Neural progenitor cell (in vitro differentiated cells): ENCODE measurements around the gene FYN. TPM values are rescaled to one million over a fixed set of nuclear protein-coding genes. Genes with fewer than 3 reads are reported as not detected.
A peak's percentile ranks its signal among the peaks of the same experiment; 100 is the strongest.

Source experiments
- DNase-seq: peaks from one replicate; pipeline ENCODE4 v3.0.0-alpha.2; 2016; ENCODE audit warnings: low spot score
- H2AFZ ChIP-seq: fragments of 200-600 bp; sonication (generic); replicated peaks from 2 replicates; pipeline ENCODE4 v1.6.1; 2016; ENCODE audit warnings: antibody characterized with exemption
- H3F3A ChIP-seq: fragments of 200-600 bp; sonication (generic); 2 replicates; pipeline ENCODE4 v1.6.1; 2016; ENCODE audit warnings: antibody characterized with exemption, low read depth
- H3K27ac ChIP-seq: fragments of 200-600 bp; sonication (generic); 2 replicates; pipeline ENCODE4 v1.5.1; 2016; ENCODE audit warnings: mild to moderate bottlenecking
- H3K27me3 ChIP-seq: fragments of 200-600 bp; sonication (generic); 2 replicates; pipeline ENCODE4 v1.6.1; 2016; ENCODE audit warnings: mild to moderate bottlenecking, moderate library complexity
- H3K36me3 ChIP-seq: fragments of 200-600 bp; sonication (generic); 2 replicates; pipeline ENCODE4 v1.5.1; 2016
- H3K4me1 ChIP-seq: fragments of 200-600 bp; sonication (generic); 2 replicates; pipeline ENCODE4 v1.6.1; 2016; ENCODE audit warnings: mixed run types
- H3K4me2 ChIP-seq: fragments of 200-600 bp; sonication (generic); 2 replicates; pipeline ENCODE4 v1.6.1; 2016
- H3K4me3 ChIP-seq: fragments of 200-600 bp; sonication (generic); 2 replicates; pipeline ENCODE4 v1.5.1; 2016
- H3K79me2 ChIP-seq: fragments of 200-600 bp; sonication (generic); 2 replicates; pipeline ENCODE4 v1.6.1; 2016; ENCODE audit warnings: low read depth
- H3K9ac ChIP-seq: fragments of 200-600 bp; sonication (generic); 2 replicates; pipeline ENCODE4 v1.6.1; 2016
- H3K9me3 ChIP-seq: fragments of 200-600 bp; sonication (generic); 2 replicates; pipeline ENCODE4 v1.5.1; 2016; ENCODE audit warnings: low read depth
- H4K20me1 ChIP-seq: fragments of 200-600 bp; sonication (generic); 2 replicates; pipeline ENCODE4 v1.6.1; 2016; ENCODE audit warnings: low read depth
- H3K27ac Mint-ChIP-seq: 3 replicates; pipeline ENCODE4 v1.8.0; 2021; ENCODE audit warnings: mixed read lengths
- H3K27me3 Mint-ChIP-seq: 2 replicates; pipeline ENCODE4 v1.8.0; 2022; ENCODE audit warnings: low read depth, mild to moderate bottlenecking, inconsistent platforms, moderate library complexity, mixed read lengths; ENCODE audit not compliant: insufficient read depth
- H3K36me3 Mint-ChIP-seq: 3 replicates; pipeline ENCODE4 v1.8.0; 2021; ENCODE audit warnings: mixed read lengths
- H3K4me1 Mint-ChIP-seq: 3 replicates; pipeline ENCODE4 v1.8.0; 2021; ENCODE audit warnings: mixed read lengths
- H3K4me3 Mint-ChIP-seq: 3 replicates; pipeline ENCODE4 v1.8.0; 2021; ENCODE audit warnings: mild to moderate bottlenecking, moderate library complexity, mixed read lengths
- H3K9me3 Mint-ChIP-seq: 3 replicates; pipeline ENCODE4 v1.8.0; 2020; ENCODE audit warnings: mixed read lengths
- EZH2 ChIP-seq: fragments of 200-600 bp; sonication (generic); IDR thresholded peaks from 2 replicates; pipeline ENCODE4 v1.6.1; 2017; ENCODE audit warnings: antibody characterized with exemption, mild to moderate bottlenecking, moderate library complexity
- EZH2phosphoT487 ChIP-seq: fragments of 200-600 bp; sonication (generic); IDR thresholded peaks from 2 replicates; pipeline ENCODE4 v1.6.1; 2017; ENCODE audit warnings: antibody characterized with exemption
- total RNA-seq: library from RNA; depleted of rRNA; stranded (reverse); fragments of >200 nt; gene quantifications from 2 replicates; pipeline ENCODE4 v1.2.3, GENCODE V29; 2015; ENCODE audit warnings: low replicate concordance
- TF ChIP-seq, protein P1 (sequence below): fragments of 200-600 bp; sonication (generic); IDR thresholded peaks from 2 replicates; pipeline ENCODE4 v1.5.1; 2017; ENCODE audit warnings: antibody characterized with exemption, mild to moderate bottlenecking

FYN gene
- total RNA-seq, 1 donor from 2014 or later, result 167 TPM

DNA sequence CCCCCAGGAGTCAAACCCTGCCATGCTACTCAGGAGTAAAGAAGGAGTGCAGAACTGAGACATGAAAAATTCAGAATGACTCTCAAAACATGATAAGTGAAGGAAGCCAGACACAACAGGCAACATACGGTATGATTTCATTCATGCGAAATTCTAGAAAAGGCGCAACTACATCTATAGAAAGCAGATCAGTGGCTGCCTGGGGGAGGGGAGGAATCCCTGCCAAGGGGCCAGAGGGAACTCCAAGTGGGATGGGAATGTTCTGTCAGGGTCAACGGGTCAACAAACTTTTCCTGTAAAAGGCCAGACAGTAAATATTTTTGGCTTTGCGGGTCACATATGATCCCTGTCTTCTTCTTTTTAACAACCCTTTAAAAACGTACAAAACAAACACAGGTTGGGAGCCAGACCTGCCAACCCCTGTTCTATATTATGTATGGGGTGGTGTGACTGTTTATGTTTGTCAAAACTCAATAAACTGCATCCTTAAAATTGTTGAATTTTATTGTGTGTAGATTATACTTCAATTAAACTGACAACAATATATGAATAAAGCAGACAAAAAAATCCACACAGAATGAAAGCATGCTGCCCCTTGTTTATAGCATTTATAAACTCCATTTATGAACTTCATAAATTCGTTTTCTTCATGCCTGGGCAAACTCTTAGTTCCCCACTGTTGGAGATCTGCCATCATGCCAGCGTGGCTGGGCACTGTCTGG is 211.0 kb downstream of the FYN start:
- Histone ChIP-seq H3K4me2 (peak overlapping the region; percentile 81), H4K20me1 (peaks cover 13% of the 10 kb centered on the region), H3K27me3 (no peaks in the 10 kb centered on the region), H3K27ac (no peak overlapping the region), H2AFZ (no peak overlapping the region), H3K9ac (no peak overlapping the region), H3F3A (peaks cover 44% of the 10 kb centered on the region), H3K4me1 (peaks cover 41% of the 10 kb centered on the region), H3K36me3 (no peaks in the 10 kb centered on the region), H3K4me3 (peak overlapping the region; percentile 25), H3K9me3 (no peaks in the 10 kb centered on the region), H3K79me2 (no peaks in the 10 kb centered on the region)
- H3K36me3 Mint-ChIP-seq, result peaks cover 17% of the 10 kb centered on the region
- DNase-seq, result no peak
- H3K4me1 Mint-ChIP-seq, result peaks cover 50% of the 10 kb centered on the region
- TF ChIP-seq, protein P1, sequence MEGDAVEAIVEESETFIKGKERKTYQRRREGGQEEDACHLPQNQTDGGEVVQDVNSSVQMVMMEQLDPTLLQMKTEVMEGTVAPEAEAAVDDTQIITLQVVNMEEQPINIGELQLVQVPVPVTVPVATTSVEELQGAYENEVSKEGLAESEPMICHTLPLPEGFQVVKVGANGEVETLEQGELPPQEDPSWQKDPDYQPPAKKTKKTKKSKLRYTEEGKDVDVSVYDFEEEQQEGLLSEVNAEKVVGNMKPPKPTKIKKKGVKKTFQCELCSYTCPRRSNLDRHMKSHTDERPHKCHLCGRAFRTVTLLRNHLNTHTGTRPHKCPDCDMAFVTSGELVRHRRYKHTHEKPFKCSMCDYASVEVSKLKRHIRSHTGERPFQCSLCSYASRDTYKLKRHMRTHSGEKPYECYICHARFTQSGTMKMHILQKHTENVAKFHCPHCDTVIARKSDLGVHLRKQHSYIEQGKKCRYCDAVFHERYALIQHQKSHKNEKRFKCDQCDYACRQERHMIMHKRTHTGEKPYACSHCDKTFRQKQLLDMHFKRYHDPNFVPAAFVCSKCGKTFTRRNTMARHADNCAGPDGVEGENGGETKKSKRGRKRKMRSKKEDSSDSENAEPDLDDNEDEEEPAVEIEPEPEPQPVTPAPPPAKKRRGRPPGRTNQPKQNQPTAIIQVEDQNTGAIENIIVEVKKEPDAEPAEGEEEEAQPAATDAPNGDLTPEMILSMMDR, result no peak
- TF ChIP-seq EZH2 (no peak), EZH2phosphoT487 (no peak)
- peak overlapping the region; percentile 28 for H3K27ac Mint-ChIP-seq
- peaks cover 4% of the 10 kb centered on the region for H3K27me3 Mint-ChIP-seq
- peak overlapping the region; percentile 50 for H3K4me3 Mint-ChIP-seq
- H3K9me3 Mint-ChIP-seq, result no peaks in the 10 kb centered on the region

DNA sequence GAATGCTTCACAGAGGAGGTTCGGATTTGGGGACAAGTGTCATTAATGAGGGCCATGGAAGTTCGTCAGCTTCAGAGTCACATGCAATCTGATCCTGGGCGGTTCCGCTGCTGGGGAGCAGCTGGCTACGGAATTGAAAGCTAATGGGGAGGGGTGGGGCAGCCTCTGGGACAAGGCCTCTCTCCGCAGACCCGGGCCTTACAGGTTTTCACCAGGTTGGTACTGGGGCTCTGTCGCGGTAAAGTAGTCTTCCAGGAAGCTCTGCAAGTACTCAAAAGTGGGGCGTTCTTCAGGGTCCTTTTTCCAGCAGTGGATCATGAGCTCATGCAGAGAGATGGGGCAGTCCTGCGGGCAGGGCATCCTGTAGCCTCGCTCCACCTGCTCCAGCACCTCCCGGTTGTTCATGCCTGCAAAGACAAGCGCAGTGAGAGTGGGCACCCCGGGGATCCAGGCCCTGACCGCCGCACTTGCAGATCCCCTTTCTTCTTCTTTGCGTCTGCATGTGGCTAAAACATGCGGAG is 211.7 kb downstream of the FYN start:
- peak overlapping the region; percentile 25 for H3K4me3 ChIP-seq
- Mint-ChIP-seq H3K27me3 (peaks cover 2% of the 10 kb centered on the region), H3K36me3 (peaks cover 12% of the 10 kb centered on the region), H3K4me1 (peaks cover 50% of the 10 kb centered on the region), H3K4me3 (peak overlapping the region; percentile 50), H3K27ac (peak overlapping the region; percentile 60), H3K9me3 (no peaks in the 10 kb centered on the region)
- peaks cover 44% of the 10 kb centered on the region for H3F3A ChIP-seq
- H3K79me2 ChIP-seq, result no peaks in the 10 kb centered on the region
- peaks cover 41% of the 10 kb centered on the region for H3K4me1 ChIP-seq
- no peaks in the 10 kb centered on the region for H3K36me3 ChIP-seq
- TF ChIP-seq, protein P1, result no peak
- TF ChIP-seq EZH2phosphoT487 (no peak), EZH2 (no peak)
- peak; percentile 79 for DNase-seq
- peaks cover 13% of the 10 kb centered on the region for H4K20me1 ChIP-seq
- H3K27ac ChIP-seq, result peak overlapping the region; percentile 42
- H3K4me2 ChIP-seq, result peak overlapping the region; percentile 81
- H3K9me3 ChIP-seq, result no peaks in the 10 kb centered on the region
- no peak overlapping the region for H3K9ac ChIP-seq
- no peak overlapping the region for H2AFZ ChIP-seq
- no peaks in the 10 kb centered on the region for H3K27me3 ChIP-seq

DNA sequence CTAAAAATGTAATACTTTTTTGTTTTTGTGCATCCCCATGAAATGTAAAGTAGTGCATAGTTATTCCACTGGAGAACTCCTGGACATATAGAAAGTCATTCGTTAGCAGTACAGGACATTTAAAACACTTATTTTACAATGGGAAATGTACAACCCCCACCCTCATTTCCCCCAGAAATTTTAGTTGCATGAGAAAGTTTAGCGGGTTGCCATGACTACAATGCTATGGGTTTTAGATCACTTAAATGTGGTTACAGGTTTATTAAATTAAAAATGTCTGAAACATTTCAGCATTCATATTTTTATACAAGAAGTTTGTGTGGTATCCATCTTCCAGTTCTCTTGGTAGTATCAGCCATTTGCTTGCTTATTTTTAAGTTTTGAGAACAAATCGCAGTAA is 212.7 kb downstream of the FYN start:
- TF ChIP-seq, protein P1, result no peak
- TF ChIP-seq EZH2phosphoT487, result no peak
- no peak for TF ChIP-seq EZH2
- Histone ChIP-seq H3K4me3 (no peak overlapping the region), H3K4me2 (no peak overlapping the region), H3K79me2 (no peaks in the 10 kb centered on the region), H3K9ac (no peak overlapping the region), H3F3A (peaks cover 44% of the 10 kb centered on the region), H2AFZ (no peak overlapping the region), H3K9me3 (no peaks in the 10 kb centered on the region), H4K20me1 (peaks cover 13% of the 10 kb centered on the region), H3K4me1 (peaks cover 41% of the 10 kb centered on the region), H3K27me3 (no peaks in the 10 kb centered on the region), H3K36me3 (no peaks in the 10 kb centered on the region), H3K27ac (no peak overlapping the region)
- DNase-seq, result no peak
- H3K4me3 Mint-ChIP-seq, result no peak overlapping the region
- peaks cover 10% of the 10 kb centered on the region for H3K36me3 Mint-ChIP-seq
- no peak overlapping the region for H3K27ac Mint-ChIP-seq
- H3K9me3 Mint-ChIP-seq, result no peaks in the 10 kb centered on the region
- peaks cover 2% of the 10 kb centered on the region for H3K27me3 Mint-ChIP-seq
- peaks cover 50% of the 10 kb centered on the region for H3K4me1 Mint-ChIP-seq
